NCI-H524 treated with DMSO at 0.1 percent for 48 hours (cell line): ENCODE data around the gene RPAP3.
"Not testable (repeated sequence)": the region's sequence is repeated elsewhere in the genome, so short reads cannot be mapped to it uniquely, and the experiment has no call there.

Experiments
- DNase-seq: peaks from one replicate; lab custom pipeline; 2025; lab: John Stamatoyannopoulos, UW

The RPAP3 gene

DNA sequence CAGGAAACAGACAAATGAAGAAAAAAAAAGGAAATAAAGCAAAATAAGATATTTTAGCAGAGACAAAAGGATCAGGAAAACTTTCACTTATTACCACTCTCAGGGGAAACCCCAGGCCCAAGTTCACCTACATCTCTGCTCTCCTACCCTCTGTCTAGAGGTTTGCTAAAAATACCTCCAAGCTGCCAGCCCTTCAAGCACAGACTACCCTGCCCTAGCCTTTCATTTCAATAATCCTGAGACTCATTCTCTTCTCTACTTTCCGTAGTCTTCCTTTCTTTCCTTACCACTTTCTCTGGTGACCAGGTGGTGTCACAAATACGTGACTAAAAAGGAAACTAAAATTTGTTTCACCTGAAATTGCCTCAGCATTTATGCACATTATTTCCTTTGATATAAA is 33.8 kb downstream of the RPAP3 start:
- DNase-seq: no peak

- DNase-seq: not testable (repeated sequence)
Measured at GRCh38 chr12:47667935-47668334, 37.9 kb downstream of the RPAP3 start.

DNA sequence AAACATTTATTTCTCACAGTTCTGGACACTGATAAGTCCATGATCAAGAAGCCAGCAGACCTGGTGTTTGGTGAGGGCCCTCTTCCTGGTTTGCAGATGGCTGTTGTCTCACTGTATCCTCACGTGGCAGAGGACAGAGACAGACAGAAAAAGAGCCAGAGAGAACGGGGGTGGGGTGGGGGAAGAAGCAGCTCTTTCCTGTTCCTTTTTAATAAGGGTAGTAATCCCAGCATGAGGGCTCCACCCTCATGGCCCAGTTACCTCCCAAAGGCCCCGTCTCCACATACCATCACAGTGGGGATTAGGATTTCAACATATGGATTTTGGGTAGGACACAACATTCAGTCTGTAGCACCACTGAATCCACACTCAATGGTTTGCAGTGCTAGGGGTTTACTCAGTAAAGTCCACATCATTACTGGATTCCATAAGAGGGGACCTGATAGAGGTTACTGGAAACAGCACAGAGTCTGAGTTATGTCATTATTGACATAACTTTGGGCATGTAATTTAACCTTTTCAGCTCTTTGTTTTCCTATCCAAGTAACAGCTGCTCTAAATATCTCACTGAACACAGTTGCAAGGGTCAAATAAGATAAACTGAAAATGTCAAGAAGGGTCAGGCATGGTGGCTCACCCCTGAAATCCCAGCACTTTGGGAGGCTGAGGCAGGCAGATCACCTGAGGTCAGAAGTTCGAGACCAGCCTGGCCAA is 53.2 kb downstream of the RPAP3 start:
- DNase-seq: no peak

- DNase-seq: peak; percentile 2
Measured at GRCh38 chr12:47651368-47652254, 54.2 kb downstream of the RPAP3 start.

DNA sequence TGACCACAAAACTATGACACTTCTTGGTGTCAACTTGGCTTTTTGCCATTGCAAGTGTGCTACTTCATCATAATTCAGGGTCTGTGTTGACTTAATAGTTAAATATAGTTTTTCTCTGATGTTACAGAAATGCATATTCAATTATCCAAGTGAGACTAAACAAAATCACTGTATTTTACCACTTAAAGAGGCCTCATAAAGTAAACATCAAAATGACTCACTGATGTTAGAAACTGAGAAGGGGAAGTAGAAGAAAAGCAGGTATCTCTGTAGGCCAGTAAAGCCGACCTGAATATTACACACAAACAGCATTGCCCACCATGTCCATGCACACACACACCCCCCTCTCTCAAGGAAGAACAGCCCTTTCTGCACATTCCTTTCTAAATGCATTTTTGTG is 55.4 kb downstream of the RPAP3 start:
- no peak for DNase-seq

DNA sequence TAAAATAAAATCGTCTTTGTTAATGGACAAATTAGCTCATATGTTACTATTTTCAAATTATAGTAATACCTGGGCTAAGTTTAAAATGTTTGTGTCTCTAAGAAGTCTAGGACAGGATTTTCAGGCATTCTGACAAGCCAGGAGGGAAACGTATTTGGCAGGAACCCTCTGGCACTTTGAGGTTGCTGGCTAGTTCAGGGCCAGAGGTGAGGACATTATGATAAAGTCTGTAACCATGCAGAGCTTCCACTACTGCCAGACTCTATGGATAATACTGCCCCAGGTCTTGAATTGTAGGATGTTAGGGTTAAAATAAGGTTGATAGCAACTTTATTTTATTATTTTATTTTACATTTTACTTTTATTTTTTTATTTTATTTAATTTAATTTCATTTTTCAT is 56.4 kb downstream of the RPAP3 start:
- no peak for DNase-seq

DNA sequence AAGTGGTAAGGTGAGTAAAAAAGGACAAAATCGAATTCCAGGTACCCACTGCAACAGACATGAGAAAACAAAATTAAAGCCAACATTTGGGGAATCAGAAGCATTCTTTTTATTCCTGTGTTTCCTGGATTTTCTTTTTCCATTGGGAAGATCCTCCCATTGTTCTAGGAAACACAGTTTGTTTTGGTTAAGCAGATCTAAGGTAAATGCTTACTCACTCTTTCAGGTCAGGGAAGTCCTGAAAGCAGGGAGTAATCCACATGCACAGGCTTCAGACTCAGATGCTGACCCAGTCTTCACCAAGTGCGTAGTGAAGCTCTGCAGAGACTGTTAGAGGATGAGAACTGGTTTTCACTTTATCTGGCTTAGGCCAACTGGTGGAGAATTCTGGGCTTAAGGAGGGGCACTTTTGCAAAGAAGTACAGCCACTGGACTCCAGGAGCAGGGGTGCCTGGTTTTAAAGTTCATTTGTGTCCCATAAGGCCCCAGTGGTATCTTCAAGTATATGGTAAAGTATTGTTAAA is 57.7 kb downstream of the RPAP3 start:
- no peak for DNase-seq

DNA sequence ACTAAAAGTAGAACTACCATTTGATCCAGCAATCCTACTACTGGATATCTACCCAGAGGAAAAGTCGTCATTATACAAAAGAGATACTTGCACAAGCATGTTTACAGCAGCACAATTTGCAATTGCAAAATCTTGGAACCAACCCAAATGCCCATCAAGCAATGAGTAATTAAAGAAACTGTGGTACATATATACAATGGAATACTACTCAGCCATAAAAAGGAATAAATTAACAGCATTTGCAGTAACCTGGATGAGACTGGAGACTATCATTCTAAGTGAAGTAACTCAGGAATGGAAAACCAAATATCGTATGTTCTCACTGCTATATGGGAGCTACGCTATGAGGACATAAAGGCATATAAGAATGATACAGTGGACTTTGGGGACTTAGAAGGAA is 63.5 kb downstream of the RPAP3 start:
- not testable (repeated sequence) for DNase-seq

DNA sequence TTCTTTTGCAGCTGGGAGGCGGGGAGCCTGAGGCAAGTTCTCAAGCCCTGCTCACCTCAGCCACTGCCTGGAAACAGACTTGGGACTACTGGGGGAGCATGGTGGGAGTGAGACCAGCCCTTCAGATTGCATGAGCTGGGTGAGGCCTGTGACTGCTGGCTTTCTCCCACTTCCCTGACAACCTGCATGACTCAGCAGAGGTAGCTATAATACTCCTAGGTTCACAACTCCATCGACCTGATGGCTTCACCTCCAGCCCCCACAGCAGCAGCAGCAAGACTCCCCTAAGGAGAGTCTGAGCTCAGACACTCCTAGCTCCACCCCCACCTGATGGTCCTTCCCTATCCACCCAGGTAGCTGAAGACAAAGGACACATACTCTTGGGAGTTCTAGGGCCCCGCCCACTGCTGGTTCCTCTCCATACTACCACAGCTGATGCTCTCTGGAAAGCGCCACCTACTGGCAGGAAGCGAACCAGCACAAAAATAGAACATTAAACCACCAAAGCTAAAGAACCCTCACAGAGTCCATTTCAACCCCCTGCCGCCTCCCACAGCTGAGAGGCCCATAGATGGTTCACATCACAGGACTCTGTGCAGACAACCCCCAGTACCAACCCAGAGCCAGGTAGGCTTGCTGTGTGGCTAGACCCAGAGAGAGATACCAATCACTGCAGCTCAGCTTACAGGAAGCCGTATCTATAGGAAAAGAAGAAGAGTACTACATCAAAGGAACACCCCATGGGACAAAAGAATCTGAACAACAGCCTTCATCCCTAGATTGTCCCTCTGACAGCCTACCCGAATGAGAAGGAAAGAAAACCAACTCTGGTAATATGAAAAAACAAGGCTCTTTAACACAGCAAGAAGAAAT is 68.7 kb downstream of the RPAP3 start:
- DNase-seq: no peak

- DNase-seq: not testable (repeated sequence)
Measured at GRCh38 chr12:47635770-47636169, 70.1 kb downstream of the RPAP3 start.

- no peak for DNase-seq
Measured at GRCh38 chr12:47634127-47634526, 71.7 kb downstream of the RPAP3 start.

- DNase-seq: no peak
Measured at GRCh38 chr12:47621960-47622359, 83.9 kb downstream of the RPAP3 start.

- no peak for DNase-seq
Measured at GRCh38 chr12:47617476-47617875, 88.4 kb downstream of the RPAP3 start.

DNA sequence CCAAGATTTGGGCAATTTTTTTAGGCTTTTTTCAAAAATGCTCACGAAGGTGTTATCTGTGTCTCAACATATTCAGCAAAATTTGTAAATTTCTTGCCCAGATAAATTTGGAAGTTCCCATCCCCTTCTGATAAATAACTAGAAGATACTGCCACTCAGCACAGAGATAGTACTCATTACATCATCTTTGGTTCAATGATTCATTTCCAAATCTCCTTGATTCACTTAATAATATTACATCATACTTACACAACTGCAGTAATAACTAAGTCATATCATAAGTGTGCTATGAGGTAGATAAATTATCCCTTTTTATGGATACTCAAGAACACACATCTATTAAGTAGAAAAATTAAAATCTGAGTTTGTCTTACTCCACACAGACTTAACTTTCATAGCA is 89.4 kb downstream of the RPAP3 start:
- DNase-seq: no peak

DNA sequence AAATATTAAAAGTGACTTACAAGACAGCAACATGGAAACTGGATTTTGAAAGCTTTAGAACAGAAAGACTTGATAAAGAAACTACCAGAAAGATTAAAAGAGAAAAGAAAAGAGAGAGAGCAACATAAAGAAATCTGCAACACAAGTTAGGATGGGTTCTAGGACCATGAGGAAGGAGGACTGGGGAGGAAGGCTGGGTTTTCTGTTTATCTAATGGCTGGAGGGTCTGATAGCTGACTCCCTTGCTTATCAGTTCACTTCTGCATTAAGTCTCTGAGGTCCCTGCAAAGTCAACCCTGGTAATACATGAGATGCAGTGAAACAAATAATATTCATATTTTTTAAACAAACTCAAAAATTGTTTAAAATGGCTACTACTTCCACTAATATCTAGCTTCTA is 90.1 kb downstream of the RPAP3 start:
- no peak for DNase-seq

GRCh38 chr12:47614521-47614920 is 91.3 kb downstream of the RPAP3 start:
- DNase-seq: no peak

DNA sequence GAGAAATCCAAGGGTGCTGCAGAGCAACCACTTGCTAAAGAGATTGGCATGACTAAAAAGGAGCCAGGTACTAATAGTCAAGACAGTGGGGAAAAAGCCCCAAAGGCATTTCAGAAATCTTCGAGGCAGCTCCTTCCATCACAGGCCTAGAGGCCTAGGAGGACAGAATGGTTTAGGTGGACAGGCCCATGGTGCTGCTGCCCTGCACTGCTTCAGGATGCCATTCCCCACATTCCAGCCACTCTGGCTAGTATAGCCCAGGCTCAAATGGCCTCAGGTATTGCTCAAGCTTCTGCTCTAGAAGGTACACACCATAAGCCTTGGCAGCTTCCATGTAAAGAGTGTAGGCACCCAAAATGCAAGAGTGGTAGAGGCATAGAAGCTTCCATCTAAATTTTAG is 92.9 kb downstream of the RPAP3 start:
- DNase-seq: no peak

DNA sequence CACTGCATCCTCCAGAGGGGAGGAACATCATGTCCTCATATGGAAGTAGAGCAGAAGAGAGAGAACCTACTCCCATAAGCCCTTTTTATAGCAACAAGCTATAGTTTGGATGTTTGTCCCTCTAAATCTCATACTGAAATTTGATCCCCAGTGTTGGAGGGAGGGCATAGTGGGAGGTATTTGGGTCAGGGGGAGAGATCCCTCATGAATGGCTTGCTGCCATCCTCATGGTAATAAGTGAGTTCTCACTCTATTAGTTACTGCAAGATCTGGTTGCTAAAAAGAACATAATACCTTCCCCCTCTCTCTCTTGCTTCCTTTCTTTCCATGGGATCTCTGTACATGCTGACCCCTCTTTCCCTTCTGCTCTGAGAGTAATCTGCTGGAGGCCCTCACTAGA is 93.9 kb downstream of the RPAP3 start:
- DNase-seq: no peak
